NB4 (cell line): Measurements from ENCODE around the gene NDUFAF8.

Experiments used
- POLR2A ChIP-seq: IDR thresholded peaks from 2 replicates; pipeline ENCODE4 v1.6.1; 2011; ENCODE audit warnings: mild to moderate bottlenecking; ENCODE audit not compliant: insufficient read length; ENCODE audit errors: extremely low read depth
- TF ChIP-seq, protein P1 (sequence below): IDR thresholded peaks from one replicate; pipeline ENCODE4 v1.5.1; 2012; ENCODE audit warnings: low read depth, low read length
- TF ChIP-seq, protein P2 (sequence below): IDR thresholded peaks from 2 replicates; pipeline ENCODE4 v1.6.1; 2011; ENCODE audit warnings: low read depth, low read length

DNA sequence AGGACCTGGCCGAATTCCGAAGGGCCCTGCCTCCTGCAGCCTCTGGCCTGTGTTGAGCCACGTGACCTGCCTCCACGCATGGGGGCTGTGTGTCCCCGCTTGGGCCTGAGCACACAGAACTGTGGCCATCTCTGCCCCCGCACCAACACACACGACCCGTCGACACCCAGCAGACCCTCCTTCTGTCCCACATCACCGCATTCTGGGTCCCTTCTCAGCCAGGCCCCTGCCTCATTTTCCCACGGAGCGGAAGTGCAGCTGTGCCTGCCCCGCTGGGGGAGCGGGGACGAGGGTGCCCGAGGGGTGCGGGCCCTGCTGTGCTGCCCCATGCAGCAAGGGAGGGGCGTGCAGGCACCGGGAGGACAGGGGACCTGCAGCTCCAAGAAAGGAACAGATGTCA lies 18.4 kb downstream of the NDUFAF8 start:
- TF ChIP-seq, protein P1, sequence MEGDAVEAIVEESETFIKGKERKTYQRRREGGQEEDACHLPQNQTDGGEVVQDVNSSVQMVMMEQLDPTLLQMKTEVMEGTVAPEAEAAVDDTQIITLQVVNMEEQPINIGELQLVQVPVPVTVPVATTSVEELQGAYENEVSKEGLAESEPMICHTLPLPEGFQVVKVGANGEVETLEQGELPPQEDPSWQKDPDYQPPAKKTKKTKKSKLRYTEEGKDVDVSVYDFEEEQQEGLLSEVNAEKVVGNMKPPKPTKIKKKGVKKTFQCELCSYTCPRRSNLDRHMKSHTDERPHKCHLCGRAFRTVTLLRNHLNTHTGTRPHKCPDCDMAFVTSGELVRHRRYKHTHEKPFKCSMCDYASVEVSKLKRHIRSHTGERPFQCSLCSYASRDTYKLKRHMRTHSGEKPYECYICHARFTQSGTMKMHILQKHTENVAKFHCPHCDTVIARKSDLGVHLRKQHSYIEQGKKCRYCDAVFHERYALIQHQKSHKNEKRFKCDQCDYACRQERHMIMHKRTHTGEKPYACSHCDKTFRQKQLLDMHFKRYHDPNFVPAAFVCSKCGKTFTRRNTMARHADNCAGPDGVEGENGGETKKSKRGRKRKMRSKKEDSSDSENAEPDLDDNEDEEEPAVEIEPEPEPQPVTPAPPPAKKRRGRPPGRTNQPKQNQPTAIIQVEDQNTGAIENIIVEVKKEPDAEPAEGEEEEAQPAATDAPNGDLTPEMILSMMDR = no peak
- TF ChIP-seq, protein P2, sequence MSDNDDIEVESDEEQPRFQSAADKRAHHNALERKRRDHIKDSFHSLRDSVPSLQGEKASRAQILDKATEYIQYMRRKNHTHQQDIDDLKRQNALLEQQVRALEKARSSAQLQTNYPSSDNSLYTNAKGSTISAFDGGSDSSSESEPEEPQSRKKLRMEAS = no peak
- TF ChIP-seq POLR2A = no peak
